OCI-LY1 (cell line): ENCODE results near the gene PSMB5.

Source experiments
- EZH2 ChIP-seq: fragments of 200-600 bp; sonication (generic), shearing (Covaris generic); IDR thresholded peaks from 2 replicates; pipeline ENCODE4 v1.8.0; 2017; ENCODE audit warnings: borderline replicate concordance, mixed run types, mild to moderate bottlenecking, antibody characterized with exemption, low read length, moderate library complexity, mixed read lengths
- TF ChIP-seq, protein P1 (sequence below): fragments of 200-600 bp; sonication (generic), shearing (Covaris generic); IDR thresholded peaks from 2 replicates; pipeline ENCODE4 v1.5.1; 2017; ENCODE audit warnings: mild to moderate bottlenecking, antibody characterized with exemption, low read length, moderate library complexity, mixed read lengths

DNA sequence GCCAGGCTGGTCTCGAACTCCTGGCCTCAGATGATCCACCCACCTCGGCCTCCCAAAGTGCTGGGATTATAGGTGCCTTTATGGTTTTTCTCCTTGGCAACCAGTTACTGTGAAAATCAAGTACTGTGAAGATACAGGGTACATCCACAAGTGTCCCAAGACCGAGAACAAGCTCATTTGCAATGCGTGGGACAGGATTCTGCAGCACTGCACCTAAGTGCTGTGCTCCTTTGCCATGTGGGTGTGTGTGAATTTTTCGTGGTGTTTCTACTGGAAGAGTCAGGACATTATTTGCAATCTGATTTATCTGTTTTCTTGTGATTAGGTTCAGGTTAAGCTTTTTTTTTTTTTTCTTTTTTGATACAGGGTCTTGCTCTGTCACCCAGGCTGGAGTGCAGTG, 17.6 kb downstream of the PSMB5 start:
- TF ChIP-seq, protein P1, sequence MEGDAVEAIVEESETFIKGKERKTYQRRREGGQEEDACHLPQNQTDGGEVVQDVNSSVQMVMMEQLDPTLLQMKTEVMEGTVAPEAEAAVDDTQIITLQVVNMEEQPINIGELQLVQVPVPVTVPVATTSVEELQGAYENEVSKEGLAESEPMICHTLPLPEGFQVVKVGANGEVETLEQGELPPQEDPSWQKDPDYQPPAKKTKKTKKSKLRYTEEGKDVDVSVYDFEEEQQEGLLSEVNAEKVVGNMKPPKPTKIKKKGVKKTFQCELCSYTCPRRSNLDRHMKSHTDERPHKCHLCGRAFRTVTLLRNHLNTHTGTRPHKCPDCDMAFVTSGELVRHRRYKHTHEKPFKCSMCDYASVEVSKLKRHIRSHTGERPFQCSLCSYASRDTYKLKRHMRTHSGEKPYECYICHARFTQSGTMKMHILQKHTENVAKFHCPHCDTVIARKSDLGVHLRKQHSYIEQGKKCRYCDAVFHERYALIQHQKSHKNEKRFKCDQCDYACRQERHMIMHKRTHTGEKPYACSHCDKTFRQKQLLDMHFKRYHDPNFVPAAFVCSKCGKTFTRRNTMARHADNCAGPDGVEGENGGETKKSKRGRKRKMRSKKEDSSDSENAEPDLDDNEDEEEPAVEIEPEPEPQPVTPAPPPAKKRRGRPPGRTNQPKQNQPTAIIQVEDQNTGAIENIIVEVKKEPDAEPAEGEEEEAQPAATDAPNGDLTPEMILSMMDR: no peak
- TF ChIP-seq EZH2: no peak
